Mesenteric fat pad (tissue), 1 donor: Measurements from ENCODE around the gene BCKDHA. TPM values are rescaled to one million over a fixed set of nuclear protein-coding genes. Genes with fewer than 3 reads are reported as not detected.
"Not testable (repeated sequence)": the region's sequence is repeated elsewhere in the genome, so short reads cannot be mapped to it uniquely, and the experiment has no call there.

Experiments used
- DNase-seq: peaks from one replicate; pipeline ENCODE4 v3.0.0-alpha.2; 2020; ENCODE audit warnings: low spot score
- total RNA-seq: library from RNA; stranded (reverse); fragmentation: NEBNext Ultra II Directional; extraction: Animal tissue kit (Norgen Biotek cat#: 25700); gene quantifications from one replicate; pipeline ENCODE4 v1.2.1, GENCODE V29; 2021
- donor health status: DM: yes; HTN: yes; CAD: no.

Gene BCKDHA
- total RNA-seq, 1 donor from 2014 or later: 5.7 TPM

DNA sequence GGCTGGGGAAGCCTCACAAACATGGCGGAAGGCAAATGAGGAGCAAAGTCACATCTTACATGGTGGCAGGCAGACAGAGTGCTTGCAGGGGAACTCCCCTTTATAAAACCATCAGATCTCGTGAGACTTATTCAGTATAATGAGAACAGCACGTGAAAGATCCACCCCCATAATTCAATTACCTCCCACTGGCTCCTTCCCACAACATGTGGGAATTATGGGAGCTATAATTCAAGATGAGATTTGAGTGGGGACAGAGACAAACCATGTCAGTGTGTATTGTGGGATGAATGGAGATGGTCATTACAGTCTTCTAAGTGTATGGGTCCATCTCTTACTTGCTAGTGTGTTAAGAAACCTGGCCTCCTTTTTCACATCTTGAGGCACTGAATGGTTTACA lies 4.4 kb downstream of the BCKDHA start:
- DNase-seq: no peak

GRCh38 chr19:41403181-41403970 lies 5.8 kb downstream of the BCKDHA start:
- no peak for DNase-seq

DNA sequence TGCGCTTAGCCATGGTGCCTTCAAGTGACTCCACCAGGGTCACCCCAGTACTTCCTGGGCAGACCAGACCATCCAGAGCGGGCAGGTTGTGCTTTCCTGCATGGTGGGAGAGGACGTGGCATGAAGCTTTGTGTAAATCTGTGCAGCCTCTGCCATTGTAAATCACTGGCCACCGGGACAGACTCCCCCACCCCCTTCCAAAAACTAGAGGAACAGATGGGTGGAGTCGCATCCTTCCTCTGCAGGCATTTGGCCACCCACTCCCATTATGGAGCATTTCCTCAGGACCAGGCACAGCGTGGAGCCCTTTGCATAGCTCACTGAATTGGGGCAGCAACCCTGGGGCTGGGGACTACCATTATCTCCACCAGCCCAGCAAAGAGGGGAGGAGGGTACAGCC lies 8.2 kb downstream of the BCKDHA start:
- no peak for DNase-seq

DNA sequence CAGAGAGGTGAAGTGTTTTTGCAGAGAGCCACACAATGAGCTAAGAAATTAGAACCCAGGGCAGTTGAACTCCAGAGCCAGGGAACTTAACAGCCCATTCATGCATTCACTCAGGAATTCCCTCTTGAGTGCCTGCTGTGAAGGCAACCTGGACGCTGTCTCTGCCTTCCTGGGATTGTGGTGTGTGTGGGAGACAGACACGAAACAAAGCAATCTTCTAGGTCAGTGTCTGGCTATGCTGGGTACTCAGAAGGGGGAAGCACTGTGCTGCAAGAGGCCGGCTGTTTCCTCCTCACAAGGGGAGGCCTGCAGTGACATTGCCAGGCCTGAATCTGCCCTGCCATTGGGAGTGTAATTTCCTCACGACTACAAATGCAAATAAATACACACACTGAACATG lies 9.7 kb downstream of the BCKDHA start:
- no peak for DNase-seq

DNA sequence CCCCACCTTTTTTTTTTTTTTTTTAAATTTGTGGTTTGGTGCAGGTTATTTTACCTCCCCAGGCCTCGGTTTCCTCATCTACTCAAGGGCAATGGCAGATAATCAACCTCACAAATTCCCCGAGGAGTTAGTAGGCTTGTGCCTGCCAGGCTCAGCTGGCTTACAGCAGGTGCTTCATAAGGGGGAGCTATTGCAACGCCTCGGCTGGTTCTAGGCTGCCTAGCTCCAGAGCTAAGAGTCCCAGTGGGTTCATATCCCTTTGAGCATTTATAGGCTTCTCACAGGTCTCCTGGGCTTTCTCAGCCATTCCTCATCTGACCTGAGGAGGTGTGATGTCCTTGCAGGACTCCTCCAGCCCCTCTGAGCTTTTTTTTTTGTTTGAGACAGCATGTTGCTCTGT lies 10.6 kb downstream of the BCKDHA start:
- no peak for DNase-seq

DNA sequence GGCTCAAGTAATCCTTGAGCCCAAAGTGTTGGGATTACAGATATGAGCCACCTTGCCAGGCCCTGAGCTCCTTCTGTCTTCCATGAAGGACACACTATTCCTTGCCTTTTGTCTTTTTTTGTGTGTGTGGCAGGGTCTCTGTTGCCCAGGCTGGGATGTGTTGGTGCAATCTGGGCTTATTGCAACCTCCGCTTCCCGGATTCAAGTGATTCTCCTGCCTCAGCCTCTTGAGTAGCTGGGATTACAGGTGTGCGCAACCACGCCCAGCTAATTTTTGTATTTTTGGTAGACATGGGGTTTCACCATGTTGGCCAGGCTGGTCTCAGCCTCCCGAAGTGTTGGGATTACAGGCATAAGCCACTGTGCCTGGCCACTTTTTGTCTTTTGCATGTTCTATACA lies 11.2 kb downstream of the BCKDHA start:
- not testable (repeated sequence) for DNase-seq

- DNase-seq: no peak
Measured at GRCh38 chr19:41409288-41409687, 11.7 kb downstream of the BCKDHA start.

GRCh38 chr19:41410336-41411054 lies 12.9 kb downstream of the BCKDHA start:
- no peak for DNase-seq

- DNase-seq: no peak
Measured at GRCh38 chr19:41411100-41411967, 13.7 kb downstream of the BCKDHA start.

GRCh38 chr19:41411968-41412265 lies 14.3 kb downstream of the BCKDHA start:
- DNase-seq: no peak

- no peak for DNase-seq
Measured at GRCh38 chr19:41412953-41413352, 15.3 kb downstream of the BCKDHA start.

GRCh38 chr19:41413947-41414346 lies 16.3 kb downstream of the BCKDHA start:
- DNase-seq: no peak

DNA sequence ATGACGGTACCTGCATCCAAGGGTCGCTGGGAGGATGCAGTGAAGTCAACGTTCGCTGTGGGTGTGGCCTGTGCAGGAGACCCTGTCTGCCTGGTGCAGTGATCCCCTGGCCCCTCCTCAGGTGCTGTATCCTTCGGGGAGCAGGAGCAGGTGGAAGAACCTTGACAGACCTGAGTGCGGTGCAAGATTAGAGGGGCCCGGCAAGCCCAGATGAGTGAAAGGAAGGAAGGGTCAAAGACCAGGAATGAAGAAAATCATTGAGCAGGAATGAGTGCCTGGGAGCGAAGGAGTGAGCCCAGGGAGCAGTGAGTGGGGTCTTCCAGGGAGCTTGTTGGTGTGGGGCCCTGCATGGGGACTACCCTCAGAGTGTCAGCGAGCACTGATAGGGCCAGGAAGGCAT lies 16.8 kb downstream of the BCKDHA start:
- no peak for DNase-seq

- DNase-seq: no peak
Measured at GRCh38 chr19:41415154-41415571, 17.5 kb downstream of the BCKDHA start.

DNA sequence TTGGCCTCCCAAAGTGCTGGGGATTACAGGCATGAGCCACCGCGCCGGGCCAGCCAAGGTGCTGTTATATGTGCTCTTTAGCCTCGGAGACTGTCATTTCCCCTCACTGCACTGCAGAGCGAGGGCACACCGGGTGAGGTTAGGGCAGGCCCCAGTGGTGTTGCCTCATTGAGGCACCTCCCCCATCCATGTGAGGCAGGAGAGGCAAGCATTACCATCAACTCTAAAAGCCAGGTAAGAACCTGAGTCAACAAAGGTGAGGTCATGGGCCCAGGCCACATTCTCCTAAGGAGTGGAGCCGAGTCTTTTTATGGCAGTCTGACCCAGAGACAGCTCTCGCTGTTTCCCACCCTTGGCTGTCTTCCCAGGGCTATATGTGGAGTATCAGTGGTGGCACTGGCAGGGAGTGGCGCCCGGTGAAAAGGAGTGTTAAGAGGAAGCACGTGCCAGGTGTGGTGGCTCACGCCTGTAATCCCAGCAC lies 18.6 kb downstream of the BCKDHA start:
- DNase-seq: no peak

DNA sequence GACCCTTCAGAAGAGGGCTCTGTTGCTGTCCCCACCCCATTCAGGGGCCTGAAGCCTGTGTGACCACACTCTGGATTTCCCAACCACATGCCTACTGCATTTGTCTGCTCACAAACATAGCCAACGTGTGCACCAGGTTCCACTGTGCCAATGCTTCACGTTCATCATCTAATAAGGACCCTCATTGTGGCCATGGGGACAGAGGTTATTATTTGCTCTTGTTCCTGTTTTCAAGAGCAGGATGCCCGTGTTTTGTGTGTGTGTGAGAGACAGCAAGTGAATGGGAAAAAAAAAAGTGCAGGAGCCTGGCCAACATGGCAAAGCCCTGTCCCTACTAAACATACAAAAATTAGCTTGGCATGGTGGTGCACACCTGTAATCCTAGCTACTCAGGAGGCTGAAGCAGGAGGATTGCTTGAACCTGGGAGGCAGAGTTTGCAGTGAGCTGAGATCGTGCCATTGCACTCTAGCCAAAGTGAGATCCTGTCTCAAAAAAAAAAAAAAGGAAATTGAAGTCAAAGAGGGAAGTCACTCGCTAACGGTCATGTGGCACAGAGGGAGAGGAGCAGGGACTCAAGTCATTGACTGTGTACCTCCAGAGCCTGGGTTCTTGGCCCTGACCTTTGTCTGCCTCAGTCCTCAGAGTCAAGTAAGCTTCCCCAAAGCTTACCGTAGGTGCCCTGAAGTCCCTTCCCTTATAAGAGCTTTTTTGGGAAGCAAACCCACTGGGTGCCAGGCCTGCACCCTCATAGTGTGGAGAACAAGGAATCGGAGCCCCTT lies 22.7 kb downstream of the BCKDHA start:
- DNase-seq: no peak

DNA sequence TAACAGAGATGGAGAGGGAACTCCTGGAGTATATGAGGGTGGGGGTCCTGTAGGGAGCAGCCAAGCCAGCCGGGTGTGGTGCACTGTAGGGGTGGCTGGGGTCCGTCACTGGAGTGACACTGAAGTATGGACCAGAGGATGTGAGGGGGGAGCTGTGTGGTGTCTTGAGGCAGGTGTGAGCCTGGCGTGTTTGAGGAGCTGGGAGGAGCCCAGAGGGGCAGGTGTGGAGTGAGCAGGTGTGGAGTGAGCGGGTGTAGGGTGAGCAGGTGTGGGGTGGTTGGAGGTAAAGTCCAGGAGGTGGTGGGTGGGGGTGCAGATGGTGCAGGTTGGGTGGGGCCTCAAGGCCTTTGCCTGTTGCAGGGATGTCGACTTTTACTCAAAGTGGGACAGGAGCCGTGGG lies 23.7 kb downstream of the BCKDHA start:
- no peak for DNase-seq

GRCh38 chr19:41421973-41422372 lies 24.4 kb downstream of the BCKDHA start:
- DNase-seq: no peak

- DNase-seq: no peak
Measured at GRCh38 chr19:41422456-41422855, 24.8 kb downstream of the BCKDHA start.

DNA sequence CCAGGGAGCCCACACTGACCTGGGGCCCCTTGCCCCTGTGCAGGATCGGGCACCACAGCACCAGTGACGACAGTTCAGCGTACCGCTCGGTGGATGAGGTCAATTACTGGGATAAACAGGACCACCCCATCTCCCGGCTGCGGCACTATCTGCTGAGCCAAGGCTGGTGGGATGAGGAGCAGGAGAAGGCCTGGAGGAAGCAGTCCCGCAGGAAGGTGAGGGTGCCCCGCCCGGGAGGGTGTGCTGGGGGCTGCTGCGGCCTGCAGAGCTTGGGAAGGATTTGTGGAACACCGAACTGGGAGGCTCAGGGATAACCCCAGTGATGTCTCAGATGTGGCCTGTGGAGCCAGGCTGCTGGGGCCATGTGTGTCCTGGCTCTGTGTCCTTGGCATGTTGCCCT lies 25.3 kb downstream of the BCKDHA start:
- DNase-seq: no peak
